CD8-positive, alpha-beta memory T cell (primary cell): ENCODE results near the gene LRRC8D. TPM values are rescaled to one million over a fixed set of nuclear protein-coding genes. Genes with fewer than 3 reads are reported as not detected.

Experiments used
- CTCF ChIA-PET: fragments of 350-600 bp; sonication (Branson Sonifier 250); formaldehyde crosslinking; loops from one replicate; lab custom pipeline; 2021; ENCODE audit warnings: antibody characterized with exemption; lab: Charles Lee
- POLR2A ChIA-PET: fragments of 350-600 bp; sonication (Branson Sonifier 250); formaldehyde crosslinking; loops from one replicate; lab custom pipeline; 2021; ENCODE audit warnings: antibody characterized with exemption; lab: Charles Lee
- DNase-seq, 5 donors: peaks; one replicate each; pipeline versions ENCODE4 v3.0.0 to v3.0.0-alpha.2; 2020 to 2022; ENCODE audit warnings: mixed read lengths in 1 of 5
- H3K27ac ChIP-seq: one replicate; pipeline ENCODE4 v1.7.0; 2013; ENCODE audit warnings: low read depth, mild to moderate bottlenecking, low read length, moderate library complexity
- H3K27me3 ChIP-seq: 2 replicates; pipeline ENCODE4 v1.7.0; 2013; ENCODE audit warnings: low read length, mild to moderate bottlenecking; ENCODE audit not compliant: insufficient read depth, poor library complexity, severe bottlenecking
- H3K36me3 ChIP-seq: 2 replicates; pipeline ENCODE4 v1.7.0; 2013; ENCODE audit warnings: mild to moderate bottlenecking, low read length, moderate library complexity; ENCODE audit not compliant: insufficient read depth
- H3K4me1 ChIP-seq: 2 replicates; pipeline ENCODE4 v1.7.0; 2013; ENCODE audit warnings: mild to moderate bottlenecking, low read length, moderate library complexity; ENCODE audit not compliant: insufficient read depth
- H3K4me3 ChIP-seq: 2 replicates; pipeline ENCODE4 v1.7.0; 2013; ENCODE audit warnings: mild to moderate bottlenecking, low read length
- H3K9me3 ChIP-seq: 2 replicates; pipeline ENCODE4 v1.7.0; 2013; ENCODE audit warnings: mild to moderate bottlenecking, low read length
- H3K27ac Mint-ChIP-seq, 8 donors: one replicate each; pipeline ENCODE4 v1.8.0; 2020 to 2021; ENCODE audit warnings: mixed read lengths in 8 of 8, mild to moderate bottlenecking in 6 of 8, inconsistent platforms in 3 of 8, moderate library complexity in 3 of 8
- H3K27me3 Mint-ChIP-seq, 2 donors: one replicate each; pipeline ENCODE4 v1.8.0; 2020 to 2021; ENCODE audit warnings: mixed read lengths in 2 of 2, mild to moderate bottlenecking in 1 of 2, moderate library complexity in 1 of 2
- H3K36me3 Mint-ChIP-seq, 3 donors: one replicate each; pipeline ENCODE4 v1.8.0; 2020 to 2021; ENCODE audit warnings: mixed read lengths in 3 of 3, inconsistent platforms in 1 of 3, mild to moderate bottlenecking in 1 of 3
- H3K4me1 Mint-ChIP-seq, 3 donors: one replicate each; pipeline ENCODE4 v1.8.0; 2020 to 2021; ENCODE audit warnings: mixed read lengths in 3 of 3, inconsistent platforms in 1 of 3, mild to moderate bottlenecking in 1 of 3
- H3K4me3 Mint-ChIP-seq, 7 donors: one replicate each; pipeline ENCODE4 v1.8.0; 2020 to 2021; ENCODE audit warnings: mixed read lengths in 7 of 7, mild to moderate bottlenecking in 6 of 7, moderate library complexity in 4 of 7, inconsistent platforms in 2 of 7
- H3K9me3 Mint-ChIP-seq, 5 donors: one replicate each; pipeline ENCODE4 v1.8.0; 2020 to 2022; ENCODE audit warnings: mixed read lengths in 5 of 5, mild to moderate bottlenecking in 3 of 5, moderate library complexity in 2 of 5, inconsistent platforms in 1 of 5
- polyA plus RNA-seq: library from polyadenylated mRNA; unstranded; fragments of 300-500 nt; fragmentation: Illumina TruSeq; gene quantifications from one replicate; pipeline ENCODE4 v1.2.3, GENCODE V29; 2021
- total RNA-seq, 2 experiments: library from RNA; stranded (reverse); gene quantifications; one replicate each; pipeline ENCODE4 v1.2.3, GENCODE V29; 2021

LRRC8D gene
- total and polyA plus RNA-seq, 3 experiments from 2014 or later, result 39.0 to 56.3 (median 41.9) TPM

- Mint-ChIP-seq H3K9me3 (no peaks in the 10 kb centered on the region), H3K4me3 (no peak overlapping the region), H3K27me3 (no peaks in the 10 kb centered on the region), H3K36me3 (no peaks in the 10 kb centered on the region), H3K27ac (no peak overlapping the region), H3K4me1 (no peaks in the 10 kb centered on the region)
- H3K9me3 ChIP-seq, result no peaks in the 10 kb centered on the region
- no peaks in the 10 kb centered on the region for H3K4me1 ChIP-seq
- no peak overlapping the region for H3K27ac ChIP-seq
- no peak for DNase-seq
- ChIA-PET POLR2A (no interaction called here), CTCF (interaction anchor here (2.0 kb wide), 1 partner anchor 186 kb away, joined by 6 read pairs; no protein-coding TSS in a partner anchor)
- H3K4me3 ChIP-seq, result no peak overlapping the region
- H3K36me3 ChIP-seq, result no peaks in the 10 kb centered on the region
- no peaks in the 10 kb centered on the region for H3K27me3 ChIP-seq
These were observed 20.1 kb upstream of the LRRC8D start for GRCh38 chr1:89800718-89801117.

GRCh38 chr1:89802051-89802450, 18.8 kb upstream of the LRRC8D start:
- CTCF ChIA-PET, result interaction anchor here (0.9 to 2.0 kb wide), 3 partner anchors 183 to 187 kb away, joined by 4 to 6 read pairs (median 4); no protein-coding TSS in a partner anchor

DNA sequence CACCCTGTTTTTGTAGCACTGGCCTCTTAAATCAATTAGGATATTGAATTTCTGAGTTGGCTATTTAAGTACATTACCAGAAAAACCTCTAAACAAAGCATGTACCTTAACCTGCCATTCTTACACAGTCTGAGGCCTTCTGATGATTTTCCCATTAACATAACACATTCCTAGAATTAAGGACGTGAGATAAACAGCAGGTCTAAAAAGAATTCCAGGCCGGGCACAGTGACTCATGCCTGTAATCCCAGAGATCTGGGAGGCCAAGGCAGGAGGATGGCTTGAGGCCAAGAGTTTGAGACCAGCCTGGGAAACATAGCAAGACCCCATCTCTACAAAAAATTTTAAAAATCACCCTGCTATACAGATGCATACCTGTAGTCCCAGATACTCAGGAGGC, 18.0 kb upstream of the LRRC8D start:
- Histone ChIP-seq H3K4me1 (no peaks in the 10 kb centered on the region), H3K27ac (no peak overlapping the region), H3K9me3 (no peaks in the 10 kb centered on the region), H3K4me3 (no peak overlapping the region), H3K27me3 (no peaks in the 10 kb centered on the region), H3K36me3 (no peaks in the 10 kb centered on the region)
- no peak overlapping the region for H3K4me3 Mint-ChIP-seq
- no peaks in the 10 kb centered on the region for H3K27me3 Mint-ChIP-seq
- no peak for DNase-seq
- H3K4me1 Mint-ChIP-seq, result no peaks in the 10 kb centered on the region
- no peak overlapping the region for H3K27ac Mint-ChIP-seq
- H3K9me3 Mint-ChIP-seq, result no peaks in the 10 kb centered on the region
- POLR2A ChIA-PET, result no interaction called here
- CTCF ChIA-PET, result interaction anchor here (1.1 to 2.6 kb wide), 2 partner anchors 184 to 187 kb away, joined by 3 to 22 read pairs; no protein-coding TSS in a partner anchor
- H3K36me3 Mint-ChIP-seq, result no peaks in the 10 kb centered on the region

More at GRCh38 chr1:89802051-89802450, 18.8 kb upstream of the LRRC8D start:
- H3K4me3 Mint-ChIP-seq, result no peak overlapping the region
- H3K27ac Mint-ChIP-seq, result peak overlapping the region in 1 of 8 donors; percentile 55
- no peaks in the 10 kb centered on the region for H3K4me1 Mint-ChIP-seq
- no peaks in the 10 kb centered on the region for H3K36me3 Mint-ChIP-seq
- no peak for DNase-seq
- no peaks in the 10 kb centered on the region for H3K4me1 ChIP-seq
- H3K9me3 Mint-ChIP-seq, result no peaks in the 10 kb centered on the region
- H3K27me3 Mint-ChIP-seq, result no peaks in the 10 kb centered on the region
- POLR2A ChIA-PET, result no interaction called here
- H3K36me3 ChIP-seq, result no peaks in the 10 kb centered on the region
- H3K4me3 ChIP-seq, result no peak overlapping the region
- no peaks in the 10 kb centered on the region for H3K9me3 ChIP-seq
- no peak overlapping the region for H3K27ac ChIP-seq
- no peaks in the 10 kb centered on the region for H3K27me3 ChIP-seq

DNA sequence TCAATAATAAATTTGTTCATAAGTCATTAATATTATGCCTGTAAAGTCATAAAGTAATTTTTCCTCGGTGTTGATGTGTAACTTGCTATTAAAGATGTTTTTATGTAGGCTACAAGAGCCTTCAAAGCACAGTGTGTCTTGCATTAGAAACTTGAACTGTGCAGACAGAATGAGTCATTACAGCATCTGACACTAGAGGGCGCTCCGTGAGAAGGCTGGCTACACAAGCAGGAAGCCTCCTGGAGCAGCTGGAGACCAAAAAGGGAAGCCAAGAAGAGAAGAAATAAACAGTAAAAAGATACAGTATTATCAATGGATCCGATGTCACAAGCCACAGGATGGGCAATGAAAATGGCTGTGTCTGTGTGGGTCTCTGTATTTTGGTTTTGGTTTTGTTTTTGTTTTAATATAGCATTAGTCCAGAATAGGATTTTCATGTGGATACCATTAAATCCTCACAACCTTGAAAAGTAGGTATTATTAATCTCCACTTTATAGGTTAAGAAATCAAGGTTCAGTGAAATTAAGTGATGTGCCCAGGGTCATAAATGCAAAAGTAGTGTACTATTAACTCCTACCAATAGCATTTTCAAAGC, 16.1 kb upstream of the LRRC8D start:
- H3K27me3 ChIP-seq, result no peaks in the 10 kb centered on the region
- H3K4me1 ChIP-seq, result no peaks in the 10 kb centered on the region
- Mint-ChIP-seq H3K9me3 (no peaks in the 10 kb centered on the region), H3K27me3 (peaks cover 3 to 5% of the 10 kb centered on the region in 2 donors), H3K36me3 (no peaks in the 10 kb centered on the region), H3K4me3 (no peak overlapping the region), H3K27ac (no peak overlapping the region), H3K4me1 (no peaks in the 10 kb centered on the region)
- no peaks in the 10 kb centered on the region for H3K9me3 ChIP-seq
- H3K36me3 ChIP-seq, result no peaks in the 10 kb centered on the region
- peak; percentile 60 to 86 (median 74) for DNase-seq
- no peak overlapping the region for H3K4me3 ChIP-seq
- no peak overlapping the region for H3K27ac ChIP-seq
- ChIA-PET POLR2A (interaction anchor here (0.9 to 1.0 kb wide), 2 partner anchors 17 to 39 kb away, joined by 3 to 4 read pairs; no protein-coding TSS in a partner anchor), CTCF (interaction anchor here (0.6 to 2.6 kb wide), 13 partner anchors 9 to 185 kb away, joined by 3 to 22 read pairs (median 4); partner anchors contain the start of gene LRRC8D)

DNA sequence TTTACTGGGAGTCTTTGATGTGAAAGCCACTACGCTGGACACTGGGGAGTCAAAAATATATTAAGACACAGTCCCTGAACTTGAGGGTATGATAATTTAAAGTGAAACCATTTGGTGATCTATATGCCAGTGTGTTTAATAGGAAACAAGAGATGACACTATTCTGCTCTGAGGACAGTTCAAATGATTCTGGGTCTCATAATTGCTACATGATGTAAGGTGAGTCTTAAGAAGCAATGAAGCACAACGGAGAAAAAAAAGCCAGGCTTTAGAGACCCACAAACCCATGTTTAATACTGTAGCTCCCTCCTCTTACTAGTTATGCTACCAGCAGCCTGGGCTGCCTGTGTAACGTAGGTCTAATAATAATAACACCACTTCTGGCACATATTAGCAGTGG, 14.2 kb upstream of the LRRC8D start:
- H3K4me3 ChIP-seq, result no peak overlapping the region
- ChIA-PET CTCF (interaction anchor here (0.7 to 1.9 kb wide), 5 partner anchors 12 to 183 kb away, joined by 3 to 7 read pairs (median 6); no protein-coding TSS in a partner anchor), POLR2A (no interaction called here)
- no peaks in the 10 kb centered on the region for H3K36me3 ChIP-seq
- no peak overlapping the region for H3K27ac ChIP-seq
- no peaks in the 10 kb centered on the region for H3K9me3 ChIP-seq
- Mint-ChIP-seq H3K27me3 (peaks cover 6 to 16% of the 10 kb centered on the region in 2 donors), H3K36me3 (no peaks in the 10 kb centered on the region), H3K9me3 (no peaks in the 10 kb centered on the region), H3K4me3 (no peak overlapping the region), H3K27ac (no peak overlapping the region), H3K4me1 (no peaks in the 10 kb centered on the region)
- H3K27me3 ChIP-seq, result no peaks in the 10 kb centered on the region
- no peaks in the 10 kb centered on the region for H3K4me1 ChIP-seq
- no peak for DNase-seq

- no peaks in the 10 kb centered on the region for H3K27me3 ChIP-seq
- peaks cover 11 to 23% of the 10 kb centered on the region in 2 donors for H3K27me3 Mint-ChIP-seq
- no peak for DNase-seq
These were observed 13.3 kb upstream of the LRRC8D start for GRCh38 chr1:89807503-89807902.

GRCh38 chr1:89807983-89808382, 12.8 kb upstream of the LRRC8D start:
- no peak overlapping the region for H3K27ac ChIP-seq
- H3K36me3 ChIP-seq, result no peaks in the 10 kb centered on the region
- no peaks in the 10 kb centered on the region for H3K9me3 ChIP-seq
- no peaks in the 10 kb centered on the region for H3K27me3 ChIP-seq
- Mint-ChIP-seq H3K4me3 (no peak overlapping the region), H3K36me3 (no peaks in the 10 kb centered on the region), H3K27me3 (peaks cover 11 to 27% of the 10 kb centered on the region in 2 donors), H3K9me3 (no peaks in the 10 kb centered on the region), H3K4me1 (no peaks in the 10 kb centered on the region), H3K27ac (no peak overlapping the region)
- no peaks in the 10 kb centered on the region for H3K4me1 ChIP-seq
- no peak overlapping the region for H3K4me3 ChIP-seq
- CTCF ChIA-PET, result interaction anchor here (1.0 to 1.9 kb wide), 2 partner anchors 170 to 179 kb away, joined by 3 to 4 read pairs; no protein-coding TSS in a partner anchor
- POLR2A ChIA-PET, result no interaction called here
- no peak for DNase-seq

More at GRCh38 chr1:89807503-89807902, 13.3 kb upstream of the LRRC8D start:
- H3K27ac Mint-ChIP-seq, result no peak overlapping the region
- ChIA-PET POLR2A (no interaction called here), CTCF (interaction anchor here (1.2 kb wide), 1 partner anchor 36 kb away, joined by 6 read pairs; no protein-coding TSS in a partner anchor)
- no peaks in the 10 kb centered on the region for H3K36me3 ChIP-seq
- no peaks in the 10 kb centered on the region for H3K4me1 ChIP-seq
- no peaks in the 10 kb centered on the region for H3K9me3 Mint-ChIP-seq
- no peak overlapping the region for H3K27ac ChIP-seq
- H3K4me3 Mint-ChIP-seq, result no peak overlapping the region
- H3K4me3 ChIP-seq, result no peak overlapping the region
- no peaks in the 10 kb centered on the region for H3K4me1 Mint-ChIP-seq
- H3K36me3 Mint-ChIP-seq, result no peaks in the 10 kb centered on the region
- no peaks in the 10 kb centered on the region for H3K9me3 ChIP-seq

GRCh38 chr1:89808441-89809117, 12.3 kb upstream of the LRRC8D start:
- POLR2A ChIA-PET, result no interaction called here
- no peak overlapping the region for H3K27ac ChIP-seq
- Mint-ChIP-seq H3K9me3 (no peaks in the 10 kb centered on the region), H3K27ac (no peak overlapping the region), H3K4me3 (no peak overlapping the region), H3K27me3 (peaks cover 11 to 29% of the 10 kb centered on the region in 2 donors), H3K36me3 (no peaks in the 10 kb centered on the region), H3K4me1 (no peaks in the 10 kb centered on the region)
- no peaks in the 10 kb centered on the region for H3K9me3 ChIP-seq
- no peaks in the 10 kb centered on the region for H3K4me1 ChIP-seq
- H3K27me3 ChIP-seq, result no peaks in the 10 kb centered on the region
- no peak overlapping the region for H3K4me3 ChIP-seq
- H3K36me3 ChIP-seq, result no peaks in the 10 kb centered on the region
- CTCF ChIA-PET, result interaction anchor here (1.0 to 1.9 kb wide), 4 partner anchors 35 to 325 kb away, joined by 3 to 4 read pairs (median 3); no protein-coding TSS in a partner anchor
- DNase-seq, result no peak
